ENCODE measurements around the gene ADARB2. TPM values are rescaled to one million over a fixed set of nuclear protein-coding genes. Genes with fewer than 3 reads are reported as not detected.
"Not testable (repeated sequence)": the region's sequence is repeated elsewhere in the genome, so short reads cannot be mapped to it uniquely, and the experiment has no call there.

ADARB2 gene
- total RNA-seq, 2 experiments from 2014 or later: 1.3 to 1.4 TPM

DNA sequence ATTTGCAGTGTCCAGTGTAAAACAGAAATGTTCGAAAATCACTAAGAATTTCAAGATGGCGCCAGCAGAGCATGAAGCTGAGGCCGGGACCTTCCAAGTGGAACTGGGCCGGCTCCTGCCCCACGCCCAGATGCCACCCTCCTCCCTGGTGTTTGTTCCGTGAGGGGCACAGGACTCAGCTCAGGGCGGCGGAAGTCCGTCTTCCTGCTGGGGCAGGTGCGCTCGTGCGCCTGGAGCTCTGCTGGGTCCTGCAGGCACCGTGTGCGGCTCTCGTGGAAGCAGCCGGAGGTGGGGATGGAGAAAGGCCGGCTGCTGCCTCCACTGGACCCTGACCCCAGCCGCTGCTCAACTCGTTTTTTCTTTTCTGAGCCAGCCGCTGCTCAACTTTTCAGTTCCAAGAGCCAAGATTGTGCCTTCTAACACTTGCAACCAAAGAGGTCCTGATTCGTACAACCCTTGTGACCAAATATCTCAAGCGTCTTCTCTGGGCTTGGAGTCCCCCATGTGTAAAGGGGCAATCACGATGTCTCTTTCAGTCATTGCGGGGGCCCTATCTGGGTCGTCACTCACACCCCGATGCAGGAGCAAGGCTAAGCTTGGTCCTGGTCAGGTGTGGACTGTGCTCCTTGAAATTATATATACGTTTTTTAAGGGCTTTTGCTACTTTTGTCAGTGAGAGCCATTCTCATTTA lies 334.4 kb downstream of the ADARB2 start:
- H3K4me1 Mint-ChIP-seq (ENCODE audit: low read depth): no peaks in the 10 kb centered on the region
- DNase-seq: no peak
- intact Hi-C loops (cut with micrococcal nuclease): no loop called here
- CTCF ChIA-PET: interaction anchor here (1.5 to 1.9 kb wide), 2 partner anchors 18 to 34 kb away, joined by 3 to 6 read pairs; no protein-coding TSS in a partner anchor
- no peak overlapping the region for H3K27ac Mint-ChIP-seq
- H3K27me3 Mint-ChIP-seq (ENCODE audit: low read depth): peaks cover 2% of the 10 kb centered on the region
- no peak overlapping the region for H3K4me3 Mint-ChIP-seq
- H3K9me3 Mint-ChIP-seq: no peaks in the 10 kb centered on the region
- H3K36me3 Mint-ChIP-seq (ENCODE audit: low read depth): no peaks in the 10 kb centered on the region

DNA sequence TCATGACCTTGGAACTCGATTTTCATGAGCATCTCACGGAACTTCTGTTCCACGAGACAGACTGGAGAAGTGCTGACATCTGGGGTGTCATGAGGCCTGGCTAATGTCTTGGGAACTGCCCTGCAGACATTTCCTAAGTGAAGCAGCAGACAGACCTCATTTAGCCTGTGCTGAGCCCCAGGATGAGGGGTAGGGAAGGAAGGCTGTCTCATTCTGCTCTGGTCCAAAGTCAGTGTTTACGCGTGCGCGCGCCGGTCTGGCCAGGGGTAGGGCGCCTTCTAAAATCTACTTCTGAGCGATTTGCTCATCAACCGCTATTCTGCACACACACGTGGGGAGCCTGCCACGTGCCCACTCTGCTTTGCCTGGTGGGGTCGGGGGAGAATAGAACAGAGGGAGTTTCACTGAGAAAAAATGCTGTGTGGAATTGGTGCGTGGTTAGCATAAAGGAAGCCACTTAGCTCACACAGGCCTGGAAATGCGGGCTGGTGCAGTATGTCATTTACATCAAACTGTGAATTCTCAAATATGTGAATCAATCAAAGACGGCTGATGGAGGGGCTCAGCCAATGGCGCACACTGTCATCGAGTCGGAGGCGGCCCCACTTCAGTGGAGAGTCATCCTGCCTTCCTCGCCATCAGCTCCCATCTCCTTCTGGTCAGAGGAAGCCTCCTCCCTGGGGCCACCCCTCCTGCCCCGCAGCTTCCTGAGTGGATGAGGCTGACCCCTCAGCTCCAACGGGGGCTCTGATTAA lies 335.1 kb downstream of the ADARB2 start:
- Mint-ChIP-seq H3K4me3 (no peak overlapping the region), H3K4me1 (ENCODE audit: low read depth) (no peaks in the 10 kb centered on the region), H3K9me3 (no peaks in the 10 kb centered on the region), H3K27me3 (ENCODE audit: low read depth) (peaks cover 2% of the 10 kb centered on the region), H3K36me3 (ENCODE audit: low read depth) (no peaks in the 10 kb centered on the region), H3K27ac (no peak overlapping the region)
- intact Hi-C loops (cut with micrococcal nuclease): no loop called here
- CTCF ChIA-PET: no interaction called here
- DNase-seq: no peak

DNA sequence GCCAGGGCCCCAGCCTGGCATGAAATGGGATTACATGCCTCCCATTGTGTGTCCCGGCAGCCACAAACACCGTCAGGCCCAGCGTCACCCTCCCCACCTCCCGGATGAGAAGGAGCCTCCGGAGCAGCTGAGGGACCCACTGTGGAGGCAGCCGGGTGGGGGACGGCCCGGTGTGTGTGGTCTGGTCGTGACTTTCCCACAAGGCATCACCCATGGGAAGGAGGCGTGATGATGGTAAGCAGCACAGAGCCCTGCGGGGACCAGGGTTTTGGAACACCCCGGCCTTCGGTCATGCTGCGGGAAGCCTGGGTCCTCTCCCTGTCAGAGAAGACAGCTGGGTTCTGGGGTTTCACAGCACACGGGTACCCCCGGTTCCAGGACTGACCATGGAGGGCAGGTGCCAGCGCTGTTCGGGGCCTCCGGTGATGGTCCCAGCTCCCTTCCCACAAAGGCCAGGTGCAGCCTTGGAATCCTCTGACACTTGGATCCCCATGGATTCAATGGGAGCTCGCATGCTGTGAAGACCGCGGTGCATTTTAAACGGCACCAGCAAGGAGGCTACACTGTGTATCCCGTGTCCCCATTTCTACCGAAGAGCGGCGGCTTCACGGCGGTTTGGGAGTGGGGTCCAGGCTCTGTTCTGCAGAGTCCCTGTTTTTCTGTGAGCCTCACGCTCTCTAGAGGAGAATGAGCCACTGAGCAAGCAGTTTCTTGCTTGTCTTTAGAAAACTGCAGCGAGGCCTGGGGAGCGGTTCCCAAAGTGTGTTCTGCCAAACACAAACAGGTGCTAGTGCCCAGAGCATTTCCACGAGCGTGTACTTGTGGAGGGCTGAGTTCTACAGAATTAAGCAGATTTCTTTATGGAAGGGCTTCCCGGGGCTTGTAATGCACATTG lies 336.0 kb downstream of the ADARB2 start:
- no peak overlapping the region for H3K4me3 Mint-ChIP-seq
- DNase-seq: no peak
- peaks cover 2% of the 10 kb centered on the region for H3K27me3 Mint-ChIP-seq (ENCODE audit: low read depth)
- intact Hi-C loops (cut with micrococcal nuclease): no loop called here
- H3K4me1 Mint-ChIP-seq (ENCODE audit: low read depth): no peaks in the 10 kb centered on the region
- H3K27ac Mint-ChIP-seq: no peak overlapping the region
- CTCF ChIA-PET: no interaction called here
- H3K36me3 Mint-ChIP-seq (ENCODE audit: low read depth): no peaks in the 10 kb centered on the region
- H3K9me3 Mint-ChIP-seq: no peaks in the 10 kb centered on the region

DNA sequence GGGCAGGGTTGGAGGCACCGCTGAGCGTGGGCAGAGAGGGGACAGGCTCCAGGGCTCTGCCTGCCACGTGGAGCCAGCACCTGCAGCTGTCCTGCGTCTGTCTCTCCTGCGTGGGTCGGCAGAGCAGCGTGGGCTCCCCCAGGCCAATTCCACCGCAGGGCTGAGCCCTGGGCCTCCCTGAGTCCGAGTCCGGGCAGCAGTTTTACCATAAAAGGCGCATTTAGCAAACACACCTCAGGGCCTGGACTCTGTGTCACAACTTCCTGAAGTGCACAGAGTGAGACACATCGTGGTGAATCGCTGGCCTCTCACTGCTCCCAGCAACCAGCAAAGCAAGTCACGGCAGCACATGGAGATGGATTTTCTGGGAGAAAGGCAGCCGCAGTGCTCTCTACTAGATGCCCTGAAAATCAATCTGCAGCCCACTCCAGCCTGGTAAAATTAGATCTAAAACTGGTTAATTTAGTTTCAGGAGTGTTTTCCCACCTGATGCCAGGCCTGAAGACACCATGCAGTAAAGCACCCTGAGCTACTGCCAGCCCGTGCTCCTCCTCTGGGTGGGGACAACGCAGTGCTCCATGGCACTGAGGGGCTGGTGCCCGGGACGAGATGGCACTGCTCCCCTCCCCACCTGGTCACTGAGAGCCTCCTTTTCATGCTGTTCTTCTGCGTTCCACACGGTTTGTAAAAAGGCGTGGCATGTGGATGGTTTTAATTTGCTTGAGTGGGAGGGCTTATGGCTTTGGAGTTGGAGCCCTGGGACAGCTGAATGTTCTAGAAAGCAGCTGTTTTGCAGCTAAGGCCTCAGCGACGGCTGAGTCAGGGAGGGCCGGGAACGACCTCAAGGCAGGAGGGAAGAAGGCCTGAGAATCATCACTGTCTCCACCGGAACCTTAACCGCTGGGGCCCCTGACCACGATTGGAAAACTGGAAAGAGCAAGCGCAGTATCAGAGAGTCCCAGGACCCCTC lies 336.9 kb downstream of the ADARB2 start:
- Mint-ChIP-seq H3K9me3 (no peaks in the 10 kb centered on the region), H3K27ac (no peak overlapping the region), H3K4me3 (no peak overlapping the region), H3K27me3 (ENCODE audit: low read depth) (peaks cover 2% of the 10 kb centered on the region), H3K36me3 (ENCODE audit: low read depth) (no peaks in the 10 kb centered on the region), H3K4me1 (ENCODE audit: low read depth) (no peaks in the 10 kb centered on the region)
- no peak for DNase-seq
- intact Hi-C loops (cut with micrococcal nuclease): no loop called here
- CTCF ChIA-PET: no interaction called here

DNA sequence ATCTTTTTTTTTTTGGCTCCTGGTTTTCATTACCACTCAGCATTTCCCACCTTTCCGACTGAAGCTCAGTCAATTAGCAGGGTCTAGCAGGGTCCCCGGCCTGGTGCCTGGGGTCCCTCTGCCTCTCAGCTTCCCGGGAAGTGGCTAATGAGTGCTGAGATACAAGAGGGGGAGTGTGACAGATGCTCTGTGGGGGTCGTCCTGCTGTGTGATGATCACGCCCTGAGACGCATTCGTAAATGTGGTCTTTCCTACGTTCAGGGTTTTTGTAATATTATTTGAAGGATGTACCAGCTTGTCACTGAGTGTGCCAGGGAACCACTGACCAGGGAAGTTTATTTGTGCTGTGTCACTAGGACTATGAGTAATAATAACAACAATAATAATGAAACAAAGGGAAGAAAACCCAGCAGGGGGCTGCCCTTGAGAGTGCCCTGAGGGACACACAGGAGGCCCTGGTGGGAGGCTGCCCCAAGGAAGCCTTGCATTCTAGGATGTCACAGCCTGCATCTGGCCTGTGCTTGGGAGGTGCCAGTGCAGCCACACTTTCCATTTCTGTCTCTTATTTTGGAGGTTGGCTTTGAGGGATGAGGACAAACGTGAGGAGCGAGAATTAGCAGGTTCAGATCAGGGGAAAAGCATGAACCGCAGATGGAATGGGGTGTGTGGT lies 337.8 kb downstream of the ADARB2 start:
- Mint-ChIP-seq H3K27ac (no peak overlapping the region), H3K4me1 (ENCODE audit: low read depth) (no peaks in the 10 kb centered on the region), H3K27me3 (ENCODE audit: low read depth) (peaks cover 2% of the 10 kb centered on the region), H3K9me3 (no peaks in the 10 kb centered on the region), H3K36me3 (ENCODE audit: low read depth) (no peaks in the 10 kb centered on the region), H3K4me3 (no peak overlapping the region)
- CTCF ChIA-PET: no interaction called here
- intact Hi-C loops (cut with micrococcal nuclease): no loop called here
- no peak for DNase-seq

DNA sequence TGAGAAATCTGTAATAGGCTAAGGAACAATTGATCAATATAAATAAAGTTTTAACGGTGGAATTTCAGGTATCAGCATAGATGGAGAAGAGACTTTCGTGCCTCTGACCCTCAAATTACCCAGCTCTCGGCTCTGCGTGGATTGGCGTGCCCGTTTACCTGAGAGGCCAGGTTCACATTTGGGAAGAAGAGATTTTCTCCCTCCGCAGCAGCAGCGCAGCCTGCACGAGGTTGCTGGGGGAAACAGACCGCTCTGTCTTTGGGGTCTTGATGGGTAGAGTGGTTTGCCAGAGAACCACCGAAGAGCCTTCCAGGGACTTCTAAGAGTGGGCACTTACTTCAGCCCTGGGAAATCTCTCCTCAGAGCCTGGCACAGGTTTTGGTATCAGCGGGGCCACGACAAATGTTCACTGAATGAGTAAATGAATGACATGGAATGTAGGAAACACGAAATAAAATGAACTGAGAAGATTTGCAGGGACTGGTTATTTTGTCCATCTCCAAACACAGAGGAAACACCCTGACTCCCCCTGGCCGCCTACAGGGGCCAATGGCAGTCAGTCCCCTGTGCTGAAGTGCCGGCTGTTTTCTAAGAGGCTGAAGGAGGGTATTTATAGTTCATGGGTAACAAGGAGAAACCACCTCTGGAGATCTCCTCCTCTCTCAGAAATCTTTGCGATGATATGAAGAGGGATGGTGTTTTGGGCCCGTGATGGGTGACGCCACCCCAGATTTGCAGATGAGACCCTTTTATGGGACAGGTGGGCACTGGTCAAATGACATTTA lies 338.5 kb downstream of the ADARB2 start:
- Mint-ChIP-seq H3K27me3 (ENCODE audit: low read depth) (peaks cover 2% of the 10 kb centered on the region), H3K4me3 (no peak overlapping the region), H3K27ac (no peak overlapping the region), H3K4me1 (ENCODE audit: low read depth) (no peaks in the 10 kb centered on the region), H3K36me3 (ENCODE audit: low read depth) (no peaks in the 10 kb centered on the region), H3K9me3 (no peaks in the 10 kb centered on the region)
- intact Hi-C loops (cut with micrococcal nuclease): no loop called here
- CTCF ChIA-PET: no interaction called here
- no peak for DNase-seq

DNA sequence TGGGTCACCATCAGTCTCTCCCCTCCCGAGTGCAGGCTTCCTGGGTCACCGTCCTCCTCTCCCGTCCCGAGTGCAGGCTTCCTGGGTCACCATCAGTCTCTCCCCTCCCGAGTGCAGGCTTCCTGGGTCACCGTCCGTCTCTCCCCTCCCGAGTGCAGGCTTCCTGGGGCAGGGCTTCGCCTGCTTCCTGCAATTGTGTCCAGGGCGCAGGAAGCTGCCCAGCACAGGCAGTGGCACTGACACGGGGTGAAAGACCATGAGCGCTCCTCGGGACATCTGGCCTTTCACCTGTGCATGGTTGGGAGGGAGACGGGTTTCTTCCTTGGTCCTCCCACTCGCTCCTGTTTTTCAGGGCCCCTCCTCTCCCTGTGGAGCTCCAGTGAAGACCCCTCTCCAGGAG lies 339.2 kb downstream of the ADARB2 start:
- H3K4me3 Mint-ChIP-seq; intact Hi-C loops (cut with micrococcal nuclease); H3K27me3 Mint-ChIP-seq (ENCODE audit: low read depth); CTCF ChIA-PET; H3K27ac Mint-ChIP-seq; H3K9me3 Mint-ChIP-seq; DNase-seq; H3K36me3 Mint-ChIP-seq (ENCODE audit: low read depth); H3K4me1 Mint-ChIP-seq (ENCODE audit: low read depth): not testable (repeated sequence)

DNA sequence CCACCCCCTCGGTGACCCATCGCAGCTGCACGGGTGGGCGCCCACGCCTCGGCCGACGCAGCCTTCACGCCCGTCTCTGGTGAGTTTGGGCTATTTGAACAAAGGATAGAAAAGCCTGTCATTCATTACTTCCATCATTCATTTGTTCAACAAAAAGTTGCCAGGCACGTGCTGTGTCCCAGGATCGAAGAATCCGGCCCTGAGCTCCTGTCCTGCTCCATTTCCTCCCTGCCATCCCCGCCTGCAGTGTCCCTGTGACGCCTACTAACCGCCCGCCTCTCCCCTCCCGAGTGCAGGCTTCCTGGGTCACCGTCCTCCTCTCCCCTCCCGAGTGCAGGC lies 341.1 kb downstream of the ADARB2 start:
- Mint-ChIP-seq H3K4me1 (ENCODE audit: low read depth) (no peaks in the 10 kb centered on the region), H3K4me3 (no peak overlapping the region), H3K27me3 (ENCODE audit: low read depth) (no peaks in the 10 kb centered on the region), H3K27ac (no peak overlapping the region), H3K9me3 (no peaks in the 10 kb centered on the region), H3K36me3 (ENCODE audit: low read depth) (no peaks in the 10 kb centered on the region)
- CTCF ChIA-PET: no interaction called here
- intact Hi-C loops (cut with micrococcal nuclease): no loop called here
- no peak for DNase-seq

DNA sequence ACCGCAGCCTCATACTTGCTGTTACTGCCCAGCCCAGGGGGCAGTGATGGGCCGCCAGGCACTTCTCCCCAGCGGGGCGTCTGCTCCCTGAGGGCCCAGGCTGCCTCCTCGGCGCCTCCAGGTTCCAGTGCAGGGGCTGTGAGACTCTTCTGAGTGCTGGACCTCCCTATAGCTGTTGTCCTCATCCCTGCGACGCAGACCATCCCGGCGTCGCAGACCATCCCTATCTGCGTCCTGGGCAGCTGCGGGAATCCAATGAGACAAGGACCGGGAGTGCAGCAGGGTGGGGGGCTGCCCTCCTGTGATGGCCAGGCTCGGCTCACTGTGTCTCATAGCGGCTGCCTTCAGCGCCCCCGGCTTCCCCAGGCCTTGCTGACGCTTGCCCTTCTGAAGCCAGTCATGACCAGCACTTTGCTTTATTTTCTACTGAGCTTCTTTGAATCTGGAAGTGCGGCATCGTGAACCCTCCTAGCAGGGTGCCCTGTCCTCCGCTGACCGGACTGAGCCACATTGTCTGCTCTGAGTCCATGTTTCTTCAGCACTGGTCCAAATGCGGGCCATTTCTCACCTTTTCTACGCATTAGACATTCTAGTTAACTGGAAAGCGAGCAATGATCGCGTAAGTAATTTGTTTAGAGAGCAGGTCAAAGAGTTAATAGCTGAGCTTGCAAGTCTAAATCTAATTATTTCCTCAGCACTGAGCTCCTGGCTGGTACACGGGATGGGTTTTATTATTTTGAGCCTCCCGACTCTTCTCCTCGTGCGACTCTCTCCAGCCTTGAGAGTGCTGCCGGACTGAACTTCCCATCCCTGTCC lies 341.6 kb downstream of the ADARB2 start:
- no peaks in the 10 kb centered on the region for H3K9me3 Mint-ChIP-seq
- no peaks in the 10 kb centered on the region for H3K27me3 Mint-ChIP-seq (ENCODE audit: low read depth)

DNA sequence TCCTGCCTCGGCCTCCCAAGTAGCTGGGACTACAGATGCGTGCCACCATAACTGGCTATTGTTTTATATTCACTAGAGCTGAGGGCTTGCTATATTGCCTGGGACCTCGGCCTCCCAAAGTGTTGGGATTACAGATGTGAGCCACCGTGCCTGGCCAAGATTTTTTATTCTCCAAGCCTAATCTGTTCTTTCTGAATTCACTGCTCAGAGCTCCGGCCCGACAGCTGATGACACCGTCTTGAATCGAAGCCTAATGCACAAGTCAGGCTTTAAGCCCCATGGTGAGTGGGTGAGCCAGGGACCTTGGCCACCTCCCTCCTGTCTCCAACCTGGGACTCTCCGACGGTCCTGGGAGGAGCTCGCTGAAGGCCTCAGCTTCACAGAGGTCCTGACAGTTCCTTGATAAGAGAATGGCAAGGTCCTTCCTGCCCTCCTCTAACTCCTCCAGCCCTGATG lies 342.3 kb downstream of the ADARB2 start:
- CTCF ChIA-PET: no interaction called here
- H3K9me3 Mint-ChIP-seq: no peaks in the 10 kb centered on the region
- H3K27me3 Mint-ChIP-seq (ENCODE audit: low read depth): no peaks in the 10 kb centered on the region
- no peaks in the 10 kb centered on the region for H3K36me3 Mint-ChIP-seq (ENCODE audit: low read depth)
- intact Hi-C loops (cut with micrococcal nuclease): no loop called here
- H3K4me1 Mint-ChIP-seq (ENCODE audit: low read depth): no peaks in the 10 kb centered on the region
- H3K4me3 Mint-ChIP-seq: no peak overlapping the region
- DNase-seq: no peak
- no peak overlapping the region for H3K27ac Mint-ChIP-seq

More for the DNA sequence above, 341.6 kb downstream of the ADARB2 start:
- Mint-ChIP-seq H3K4me3 (no peak overlapping the region), H3K27ac (no peak overlapping the region), H3K36me3 (ENCODE audit: low read depth) (no peaks in the 10 kb centered on the region), H3K4me1 (ENCODE audit: low read depth) (no peaks in the 10 kb centered on the region)
- intact Hi-C loops (cut with micrococcal nuclease): no loop called here
- no peak for DNase-seq
- CTCF ChIA-PET: no interaction called here

All from activated naive CD4-positive, alpha-beta T cell treated with anti-CD3 and anti-CD28 coated beads for 36 hours (primary cell).